Measurements from ENCODE around the gene CMTR1. TPM values are rescaled to one million over a fixed set of nuclear protein-coding genes. Genes with fewer than 3 reads are reported as not detected.
A peak's percentile ranks its signal among the peaks of the same experiment; 100 is the strongest.

CMTR1 gene, protein sequence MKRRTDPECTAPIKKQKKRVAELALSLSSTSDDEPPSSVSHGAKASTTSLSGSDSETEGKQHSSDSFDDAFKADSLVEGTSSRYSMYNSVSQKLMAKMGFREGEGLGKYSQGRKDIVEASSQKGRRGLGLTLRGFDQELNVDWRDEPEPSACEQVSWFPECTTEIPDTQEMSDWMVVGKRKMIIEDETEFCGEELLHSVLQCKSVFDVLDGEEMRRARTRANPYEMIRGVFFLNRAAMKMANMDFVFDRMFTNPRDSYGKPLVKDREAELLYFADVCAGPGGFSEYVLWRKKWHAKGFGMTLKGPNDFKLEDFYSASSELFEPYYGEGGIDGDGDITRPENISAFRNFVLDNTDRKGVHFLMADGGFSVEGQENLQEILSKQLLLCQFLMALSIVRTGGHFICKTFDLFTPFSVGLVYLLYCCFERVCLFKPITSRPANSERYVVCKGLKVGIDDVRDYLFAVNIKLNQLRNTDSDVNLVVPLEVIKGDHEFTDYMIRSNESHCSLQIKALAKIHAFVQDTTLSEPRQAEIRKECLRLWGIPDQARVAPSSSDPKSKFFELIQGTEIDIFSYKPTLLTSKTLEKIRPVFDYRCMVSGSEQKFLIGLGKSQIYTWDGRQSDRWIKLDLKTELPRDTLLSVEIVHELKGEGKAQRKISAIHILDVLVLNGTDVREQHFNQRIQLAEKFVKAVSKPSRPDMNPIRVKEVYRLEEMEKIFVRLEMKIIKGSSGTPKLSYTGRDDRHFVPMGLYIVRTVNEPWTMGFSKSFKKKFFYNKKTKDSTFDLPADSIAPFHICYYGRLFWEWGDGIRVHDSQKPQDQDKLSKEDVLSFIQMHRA
- total RNA-seq (2014; rRNA removed; shearing (Covaris generic)) (32.3 and 36.0 TPM in 2 replicates), total RNA-seq (2022) (41.2 and 42.8 TPM in 2 replicates), Bru-seq, nascent RNA (percentile 71 among the genes with signal in this experiment), BruChase-seq, experiment 1, labeled RNA remaining after a 6-hour chase (percentile 62 among the genes with signal in this experiment), BruChase-seq, experiment 2, labeled RNA remaining after a 2-hour chase (percentile 64 among the genes with signal in this experiment)
- long read RNA-seq, full-length matches to known transcripts: 22 of 53 reads
- long read RNA-seq, partial matches to known transcripts: 22 of 53 reads
- long read RNA-seq, other reads (novel, unspliced or antisense): 9 of 53 reads

DNA sequence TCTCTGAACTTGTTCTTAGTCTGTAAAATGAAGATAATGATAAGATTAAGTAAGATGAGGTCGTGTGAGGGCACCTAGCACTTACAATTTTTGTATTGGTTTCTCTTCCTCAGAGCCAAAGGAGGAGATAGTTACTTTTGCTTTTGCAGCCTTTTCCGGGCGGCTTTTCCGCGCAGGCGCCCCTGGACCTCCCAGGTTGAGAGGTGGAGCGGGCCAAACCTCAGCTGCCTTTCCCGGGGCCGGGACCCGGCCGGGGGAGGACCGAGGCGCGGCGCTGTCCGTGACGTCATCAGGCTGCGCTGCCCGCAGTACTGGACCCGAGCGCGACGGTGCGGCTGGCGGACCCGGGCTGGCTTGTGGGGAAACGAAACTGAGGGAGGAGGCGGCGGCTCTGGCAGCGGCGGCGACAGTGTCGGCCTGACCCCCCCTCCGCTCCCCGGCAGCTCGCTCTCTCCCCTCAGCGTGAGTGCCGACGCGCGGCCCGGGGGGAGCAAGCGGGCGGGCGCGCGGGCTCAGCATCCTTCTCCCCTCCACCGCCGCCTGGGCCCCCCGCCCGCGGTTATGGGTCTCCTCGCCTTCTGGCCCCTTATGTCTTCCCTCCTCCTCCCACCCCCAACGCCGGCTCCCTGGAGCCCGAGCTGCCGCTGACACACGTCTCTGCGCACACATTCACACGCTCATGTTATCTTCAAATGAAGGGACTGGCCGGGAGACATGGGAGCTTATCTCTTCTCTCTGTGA, at the start of gene CMTR1:
CMTR1 (plus strand) TSS at position 306 of the 741 bp plus-strand sequence. CDS start 2,409 bp downstream, outside the sequence.
- intact Hi-C loops (cut with micrococcal nuclease; ENCODE audit: unreplicated experiment): loop anchor here (5.0 kb wide), 1 partner anchor 134 kb away; no protein-coding TSS in a partner anchor
- Histone ChIP-seq H3K79me2 (ENCODE audit: insufficient read depth, low read depth, low read length) (peaks cover 22% of the 10 kb centered on the region; the same call in 1 of the 2 replicates), H3K9me2 (ENCODE audit: insufficient read depth, low read length) (no peaks in the 10 kb centered on the region), H3K9me3 (ENCODE audit: low read length) (no peaks in the 10 kb centered on the region), H3K27ac (ENCODE audit: low read depth, low read length, poor library complexity, severe bottlenecking) (peak within 1 kb of the TSS; percentile 69), H3K4me2 (ENCODE audit: low read length) (peak within 1 kb of the TSS; percentile 93), H3K4me1 (ENCODE audit: insufficient read depth, low read length, poor library complexity, severe bottlenecking) (peaks cover 27% of the 10 kb centered on the region), H2AFZ (ENCODE audit: low read length) (peak within 1 kb of the TSS; percentile 97), H4K20me1 (ENCODE audit: insufficient read depth, low read length) (no peaks in the 10 kb centered on the region), H3K36me3 (ENCODE audit: insufficient read depth, low read length) (peaks cover 27% of the 10 kb centered on the region), H3K4me3 (ENCODE audit: low read depth, low read length, poor library complexity, severe bottlenecking) (peak within 1 kb of the TSS; percentile 95)
- peak; percentile 94 for DNase-seq (ENCODE audit: low spot score)
- TF ChIP-seq, protein P1, sequence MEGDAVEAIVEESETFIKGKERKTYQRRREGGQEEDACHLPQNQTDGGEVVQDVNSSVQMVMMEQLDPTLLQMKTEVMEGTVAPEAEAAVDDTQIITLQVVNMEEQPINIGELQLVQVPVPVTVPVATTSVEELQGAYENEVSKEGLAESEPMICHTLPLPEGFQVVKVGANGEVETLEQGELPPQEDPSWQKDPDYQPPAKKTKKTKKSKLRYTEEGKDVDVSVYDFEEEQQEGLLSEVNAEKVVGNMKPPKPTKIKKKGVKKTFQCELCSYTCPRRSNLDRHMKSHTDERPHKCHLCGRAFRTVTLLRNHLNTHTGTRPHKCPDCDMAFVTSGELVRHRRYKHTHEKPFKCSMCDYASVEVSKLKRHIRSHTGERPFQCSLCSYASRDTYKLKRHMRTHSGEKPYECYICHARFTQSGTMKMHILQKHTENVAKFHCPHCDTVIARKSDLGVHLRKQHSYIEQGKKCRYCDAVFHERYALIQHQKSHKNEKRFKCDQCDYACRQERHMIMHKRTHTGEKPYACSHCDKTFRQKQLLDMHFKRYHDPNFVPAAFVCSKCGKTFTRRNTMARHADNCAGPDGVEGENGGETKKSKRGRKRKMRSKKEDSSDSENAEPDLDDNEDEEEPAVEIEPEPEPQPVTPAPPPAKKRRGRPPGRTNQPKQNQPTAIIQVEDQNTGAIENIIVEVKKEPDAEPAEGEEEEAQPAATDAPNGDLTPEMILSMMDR (conservative IDR thresholded peaks at IDR 0.05; ENCODE audit: low read length): no peak
- TF ChIP-seq EZH2phosphoT487 (IDR thresholded peaks at IDR 0.05; ENCODE audit: borderline replicate concordance, low read depth, low read length): no peak
- CTCF ChIA-PET (ENCODE audit: unreplicated experiment): interaction anchor here (0.7 kb wide), 1 partner anchor 34 kb away, joined by 4 read pairs; no protein-coding TSS in a partner anchor
- POLR2A ChIA-PET: interaction anchor here (0.6 to 2.2 kb wide), 6 partner anchors 9 to 394 kb away, joined by 3 to 7 read pairs (median 3); partner anchors contain the start of gene CCDC167
- BruUV-seq (replicated peaks): no TSS peak

DNA sequence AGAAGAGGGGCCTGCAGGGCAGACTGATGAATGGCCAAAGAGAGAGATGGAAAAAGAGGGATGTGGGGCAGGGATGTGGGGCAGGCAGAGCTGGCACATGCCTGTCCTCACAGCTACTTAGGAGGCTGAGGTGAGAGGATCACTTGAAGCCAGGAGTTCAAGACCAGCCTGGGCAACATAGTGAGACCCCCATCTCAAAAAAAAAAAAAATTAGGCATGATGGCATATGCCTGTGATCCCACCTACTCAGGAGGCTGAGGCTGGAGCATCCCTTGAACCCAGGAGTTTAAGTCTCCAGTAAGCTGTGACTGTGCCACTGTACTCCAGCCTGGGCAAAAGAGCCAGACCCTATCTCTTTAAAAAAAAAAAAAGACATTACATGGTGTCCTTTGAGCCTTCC, 44.4 kb upstream of the CMTR1 start:
- H3K9me3 ChIP-seq (ENCODE audit: low read length): no peaks in the 10 kb centered on the region
- intact Hi-C loops (cut with micrococcal nuclease; ENCODE audit: unreplicated experiment): no loop called here
- no peaks in the 10 kb centered on the region for H4K20me1 ChIP-seq (ENCODE audit: insufficient read depth, low read length)
- DNase-seq (ENCODE audit: low spot score): no peak
- H3K4me2 ChIP-seq (ENCODE audit: low read length): no peak overlapping the region
- H3K27ac ChIP-seq (ENCODE audit: low read depth, low read length, poor library complexity, severe bottlenecking): no peak overlapping the region
- BruUV-seq (replicated peaks): no TSS peak
- H3K36me3 ChIP-seq (ENCODE audit: insufficient read depth, low read length): peaks cover 70% of the 10 kb centered on the region
- no peak overlapping the region for H3K4me3 ChIP-seq (ENCODE audit: low read depth, low read length, poor library complexity, severe bottlenecking)
- no peaks in the 10 kb centered on the region for H3K4me1 ChIP-seq (ENCODE audit: insufficient read depth, low read length, poor library complexity, severe bottlenecking)
- H3K79me2 ChIP-seq (ENCODE audit: insufficient read depth, low read depth, low read length): no peaks in the 10 kb centered on the region
- POLR2A ChIA-PET: interaction anchor here (0.9 kb wide), 1 partner anchor 635 kb away, joined by 3 read pairs; no protein-coding TSS in a partner anchor
- no peak overlapping the region for H2AFZ ChIP-seq (ENCODE audit: low read length)
- no peaks in the 10 kb centered on the region for H3K9me2 ChIP-seq (ENCODE audit: insufficient read depth, low read length)
- TF ChIP-seq EZH2phosphoT487 (IDR thresholded peaks at IDR 0.05; ENCODE audit: borderline replicate concordance, low read depth, low read length): no peak
- CTCF ChIA-PET (ENCODE audit: unreplicated experiment): no interaction called here
